PC-3 (cell line): ENCODE results near the gene STK16.

Source experiments
- EZH2 ChIP-seq: fragments of 300-600 bp; sonication (generic); IDR thresholded peaks from one replicate; pipeline ENCODE4 v1.6.1; 2017; ENCODE audit warnings: antibody characterized with exemption, mild to moderate bottlenecking, low read length; ENCODE audit not compliant: unreplicated experiment
- TF ChIP-seq, protein P1 (sequence below): fragments of 300-600 bp; sonication (generic); conservative IDR thresholded peaks from 2 replicates; pipeline ENCODE4 v1.5.1; 2017; ENCODE audit warnings: antibody characterized with exemption, low read depth, mild to moderate bottlenecking, low read length

DNA sequence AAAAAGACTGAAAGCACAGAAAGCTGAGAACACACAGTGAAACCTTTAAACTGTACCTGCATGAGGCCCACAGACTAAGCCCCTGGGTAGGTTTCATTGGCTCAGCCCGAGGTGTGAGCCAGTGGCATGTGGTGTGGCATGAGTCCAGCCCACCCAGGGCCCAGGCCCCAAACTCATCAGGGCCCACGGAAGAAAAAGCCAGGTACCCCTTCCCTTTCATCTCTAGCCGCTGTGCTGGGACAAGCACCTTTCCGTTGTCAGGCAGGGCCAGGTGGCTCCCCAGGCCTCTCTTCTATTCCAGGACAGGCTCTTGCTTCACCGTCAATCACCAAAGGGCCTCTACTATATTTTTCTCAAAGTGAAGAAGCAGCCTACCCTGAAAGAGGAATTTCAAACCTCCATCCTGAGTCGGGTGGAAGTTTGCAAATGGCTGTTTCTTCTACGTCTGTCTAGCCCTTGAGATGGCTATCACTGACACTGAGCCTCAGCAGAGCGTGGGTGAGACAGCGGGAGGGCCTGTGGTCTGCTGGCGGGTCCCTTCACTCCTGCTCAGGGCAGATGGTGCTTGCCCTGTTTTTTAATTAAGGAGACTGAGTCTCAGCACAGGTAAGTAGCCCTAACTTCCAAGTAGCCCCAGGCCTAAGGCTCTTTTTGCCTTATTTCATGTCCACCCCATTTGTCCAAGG, 42.4 kb downstream of the STK16 start:
- TF ChIP-seq, protein P1, sequence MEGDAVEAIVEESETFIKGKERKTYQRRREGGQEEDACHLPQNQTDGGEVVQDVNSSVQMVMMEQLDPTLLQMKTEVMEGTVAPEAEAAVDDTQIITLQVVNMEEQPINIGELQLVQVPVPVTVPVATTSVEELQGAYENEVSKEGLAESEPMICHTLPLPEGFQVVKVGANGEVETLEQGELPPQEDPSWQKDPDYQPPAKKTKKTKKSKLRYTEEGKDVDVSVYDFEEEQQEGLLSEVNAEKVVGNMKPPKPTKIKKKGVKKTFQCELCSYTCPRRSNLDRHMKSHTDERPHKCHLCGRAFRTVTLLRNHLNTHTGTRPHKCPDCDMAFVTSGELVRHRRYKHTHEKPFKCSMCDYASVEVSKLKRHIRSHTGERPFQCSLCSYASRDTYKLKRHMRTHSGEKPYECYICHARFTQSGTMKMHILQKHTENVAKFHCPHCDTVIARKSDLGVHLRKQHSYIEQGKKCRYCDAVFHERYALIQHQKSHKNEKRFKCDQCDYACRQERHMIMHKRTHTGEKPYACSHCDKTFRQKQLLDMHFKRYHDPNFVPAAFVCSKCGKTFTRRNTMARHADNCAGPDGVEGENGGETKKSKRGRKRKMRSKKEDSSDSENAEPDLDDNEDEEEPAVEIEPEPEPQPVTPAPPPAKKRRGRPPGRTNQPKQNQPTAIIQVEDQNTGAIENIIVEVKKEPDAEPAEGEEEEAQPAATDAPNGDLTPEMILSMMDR, result no peak
- no peak for TF ChIP-seq EZH2
